ENCODE measurements around the gene AEBP1. TPM values are rescaled to one million over a fixed set of nuclear protein-coding genes. Genes with fewer than 3 reads are reported as not detected.

AEBP1 gene
- total RNA-seq, 2 experiments from 2014 or later: 35.0 to 64.2 TPM

DNA sequence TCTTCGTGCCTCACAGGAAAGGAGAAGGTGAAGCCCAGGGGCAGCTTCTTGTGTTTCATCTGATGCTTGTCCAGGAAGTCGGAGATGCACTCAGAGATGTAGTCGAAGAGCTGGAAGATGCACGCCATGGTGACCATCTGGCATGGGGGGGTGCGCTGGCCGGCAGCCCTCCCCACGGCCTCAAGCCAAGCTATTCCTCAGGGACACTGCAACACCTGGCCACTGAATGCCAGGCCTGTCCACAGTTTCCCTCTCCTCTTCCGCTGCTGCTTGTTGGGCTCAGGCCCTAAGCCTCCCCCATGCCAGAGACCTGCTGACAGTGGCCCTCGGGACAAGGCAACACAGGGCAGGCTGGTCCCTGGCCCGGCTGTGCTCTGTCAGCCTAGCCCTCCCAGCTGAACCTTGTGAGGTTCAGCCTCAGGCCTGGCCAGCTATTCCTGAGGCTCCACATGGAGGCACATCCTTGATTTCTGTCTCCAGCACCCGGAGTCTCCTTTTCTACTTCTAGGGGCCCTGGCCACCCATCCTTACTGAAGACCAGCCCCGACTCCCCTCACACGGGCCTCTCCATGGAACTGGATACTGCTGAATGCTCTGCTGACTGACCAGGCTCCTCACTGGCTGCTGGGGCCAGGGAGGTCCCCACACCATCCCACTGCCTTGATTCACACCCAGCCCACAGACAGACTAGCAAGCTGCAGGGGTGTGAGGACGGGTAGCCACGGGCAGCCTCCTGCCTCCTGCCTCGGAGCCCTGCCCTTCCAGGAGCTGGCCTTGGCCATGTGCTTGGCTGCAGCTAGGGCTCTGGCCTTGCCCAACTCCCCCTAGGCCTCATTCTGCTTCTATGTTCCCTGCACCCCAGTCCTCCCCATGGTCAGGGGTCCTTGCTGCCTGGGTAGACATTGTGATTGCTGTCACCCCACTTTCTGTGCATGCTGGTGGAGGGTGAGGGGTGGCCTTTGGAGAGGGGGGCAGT lies 47.1 kb downstream of the AEBP1 start:
- no peak for DNase-seq (ENCODE audit: low spot score)
- intact Hi-C loops (cut with micrococcal nuclease; ENCODE audit: unreplicated experiment): no loop called here
- H3K27ac ChIP-seq (ENCODE audit: low read depth, low read length, poor library complexity, severe bottlenecking): no peak overlapping the region
- BruUV-seq (replicated peaks): no TSS peak
- no peak overlapping the region for H3K4me2 ChIP-seq (ENCODE audit: low read length)
- no peak overlapping the region for H2AFZ ChIP-seq (ENCODE audit: low read length)
- no peaks in the 10 kb centered on the region for H3K9me2 ChIP-seq (ENCODE audit: insufficient read depth, low read length)
- no peak for TF ChIP-seq EZH2phosphoT487 (IDR thresholded peaks at IDR 0.05; ENCODE audit: borderline replicate concordance, low read depth, low read length)
- TF ChIP-seq, protein P1, sequence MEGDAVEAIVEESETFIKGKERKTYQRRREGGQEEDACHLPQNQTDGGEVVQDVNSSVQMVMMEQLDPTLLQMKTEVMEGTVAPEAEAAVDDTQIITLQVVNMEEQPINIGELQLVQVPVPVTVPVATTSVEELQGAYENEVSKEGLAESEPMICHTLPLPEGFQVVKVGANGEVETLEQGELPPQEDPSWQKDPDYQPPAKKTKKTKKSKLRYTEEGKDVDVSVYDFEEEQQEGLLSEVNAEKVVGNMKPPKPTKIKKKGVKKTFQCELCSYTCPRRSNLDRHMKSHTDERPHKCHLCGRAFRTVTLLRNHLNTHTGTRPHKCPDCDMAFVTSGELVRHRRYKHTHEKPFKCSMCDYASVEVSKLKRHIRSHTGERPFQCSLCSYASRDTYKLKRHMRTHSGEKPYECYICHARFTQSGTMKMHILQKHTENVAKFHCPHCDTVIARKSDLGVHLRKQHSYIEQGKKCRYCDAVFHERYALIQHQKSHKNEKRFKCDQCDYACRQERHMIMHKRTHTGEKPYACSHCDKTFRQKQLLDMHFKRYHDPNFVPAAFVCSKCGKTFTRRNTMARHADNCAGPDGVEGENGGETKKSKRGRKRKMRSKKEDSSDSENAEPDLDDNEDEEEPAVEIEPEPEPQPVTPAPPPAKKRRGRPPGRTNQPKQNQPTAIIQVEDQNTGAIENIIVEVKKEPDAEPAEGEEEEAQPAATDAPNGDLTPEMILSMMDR (conservative IDR thresholded peaks at IDR 0.05; ENCODE audit: low read length): no peak
- H3K79me2 ChIP-seq (ENCODE audit: insufficient read depth, low read depth, low read length): no peaks in the 10 kb centered on the region
- H4K20me1 ChIP-seq (ENCODE audit: insufficient read depth, low read length): no peaks in the 10 kb centered on the region
- ChIA-PET CTCF (ENCODE audit: unreplicated experiment) (no interaction called here), POLR2A (interaction anchor here (1.0 kb wide), 1 partner anchor 53 kb away, joined by 3 read pairs; no protein-coding TSS in a partner anchor)
- H3K4me1 ChIP-seq (ENCODE audit: insufficient read depth, low read length, poor library complexity, severe bottlenecking): no peaks in the 10 kb centered on the region
- no peaks in the 10 kb centered on the region for H3K36me3 ChIP-seq (ENCODE audit: insufficient read depth, low read length)
- no peak overlapping the region for H3K4me3 ChIP-seq (ENCODE audit: low read depth, low read length, poor library complexity, severe bottlenecking)
- no peaks in the 10 kb centered on the region for H3K9me3 ChIP-seq (ENCODE audit: low read length)

DNA sequence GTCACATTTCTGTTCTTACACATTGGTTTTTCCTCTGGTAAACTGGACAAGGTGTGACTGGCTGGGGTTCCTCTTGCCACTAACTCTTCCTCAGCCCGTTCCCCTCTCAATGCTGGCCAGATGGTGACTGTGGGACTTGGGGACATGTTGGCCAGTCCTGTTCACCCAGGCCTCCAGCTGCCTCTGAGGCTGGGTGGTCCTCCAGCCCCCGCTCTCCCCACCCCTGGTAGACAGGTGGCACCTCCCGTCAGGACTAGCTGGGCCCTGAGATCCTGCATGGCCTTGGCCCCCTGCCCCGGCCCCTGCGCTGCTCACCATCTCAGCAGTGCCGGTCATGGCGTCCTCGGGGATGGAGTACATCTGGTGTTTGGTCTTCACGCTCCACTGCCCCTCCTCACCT lies 47.8 kb downstream of the AEBP1 start:
- Histone ChIP-seq H3K4me2 (ENCODE audit: low read length) (no peak overlapping the region), H3K4me1 (ENCODE audit: insufficient read depth, low read length, poor library complexity, severe bottlenecking) (no peaks in the 10 kb centered on the region), H3K9me2 (ENCODE audit: insufficient read depth, low read length) (no peaks in the 10 kb centered on the region), H3K36me3 (ENCODE audit: insufficient read depth, low read length) (no peaks in the 10 kb centered on the region), H3K4me3 (ENCODE audit: low read depth, low read length, poor library complexity, severe bottlenecking) (no peak overlapping the region), H3K27ac (ENCODE audit: low read depth, low read length, poor library complexity, severe bottlenecking) (no peak overlapping the region), H2AFZ (ENCODE audit: low read length) (no peak overlapping the region), H3K79me2 (ENCODE audit: insufficient read depth, low read depth, low read length) (no peaks in the 10 kb centered on the region), H3K9me3 (ENCODE audit: low read length) (no peaks in the 10 kb centered on the region), H4K20me1 (ENCODE audit: insufficient read depth, low read length) (no peaks in the 10 kb centered on the region)
- DNase-seq (ENCODE audit: low spot score): no peak
- CTCF ChIA-PET (ENCODE audit: unreplicated experiment): no interaction called here
- intact Hi-C loops (cut with micrococcal nuclease; ENCODE audit: unreplicated experiment): no loop called here
- POLR2A ChIA-PET: no interaction called here
- no peak for TF ChIP-seq EZH2phosphoT487 (IDR thresholded peaks at IDR 0.05; ENCODE audit: borderline replicate concordance, low read depth, low read length)
- TF ChIP-seq, protein P1 (conservative IDR thresholded peaks at IDR 0.05; ENCODE audit: low read length): no peak
- no TSS peak for BruUV-seq (replicated peaks)

Data from OCI-LY7 (cell line).